ENCODE results near the gene RNF215. TPM values are rescaled to one million over a fixed set of nuclear protein-coding genes. Genes with fewer than 3 reads are reported as not detected.

The RNF215 gene
- total and polyA plus RNA-seq, 2 donors (not counting 3 experiments of a cell fraction or from before 2014, with no cell fraction given) = 16.7 to 26.9 TPM

GRCh38 chr22:30425327-30425615 lies 38.1 kb upstream of the RNF215 start:
- Histone ChIP-seq H3K4me3 (replicated peaks in 1 of 3; ENCODE audit: insufficient read depth in 1 of 3, low read depth in 1 of 3, low read length in 3 of 3) (peak overlapping the region; percentile 37 to 64 (median 56)), H3K9ac (replicated peaks; ENCODE audit: extremely low read depth, insufficient read depth, low read length) (peak overlapping the region; percentile 66), H3K27me3 (ENCODE audit: control insufficient read depth in 2 of 2, insufficient read depth in 2 of 2, low read length in 2 of 2) (no peaks in the 10 kb centered on the region), H3K27ac (ENCODE audit: insufficient read depth, low read depth, low read length) (peak overlapping the region; percentile 61), H3K36me3 (ENCODE audit: control insufficient read depth in 2 of 2, extremely low read depth in 1 of 2, insufficient read depth in 2 of 2, low read length in 2 of 2) (peaks cover 0 to 7% of the 10 kb centered on the region in 2 experiments), H4K20me1 (replicated peaks; ENCODE audit: control insufficient read depth, extremely low read depth, insufficient read depth, low read length) (no peaks in the 10 kb centered on the region), H3K4me2 (ENCODE audit: insufficient read depth, low read length) (peak overlapping the region; percentile 8), H3K9me1 (replicated peaks; ENCODE audit: control insufficient read depth, extremely low read depth, insufficient read depth, low read length) (no peaks in the 10 kb centered on the region), H2AFZ (ENCODE audit: low read depth, low read length) (peak overlapping the region; percentile 63), H3K79me2 (ENCODE audit: control insufficient read depth, insufficient read depth, low read length) (peaks cover 2% of the 10 kb centered on the region), H3K9me3 (replicated peaks; ENCODE audit: control insufficient read depth, insufficient read depth, low read length) (no peaks in the 10 kb centered on the region), H3K4me1 (ENCODE audit: control insufficient read depth, extremely low read depth, insufficient read depth, low read length) (peaks cover 51% of the 10 kb centered on the region)
- ChIA-PET CTCF (interaction anchor here (0.9 to 4.9 kb wide), 10 partner anchors 9 to 162 kb away, joined by 3 to 58 read pairs (median 22); partner anchors contain the start of genes RNF215 and SEC14L2), POLR2A (interaction anchor here (1.6 kb wide), 1 partner anchor 31 kb away, joined by 5 read pairs; no protein-coding TSS in a partner anchor)
- no TSS peak for BruUV-seq (replicated peaks)
- TF ChIP-seq MAX (IDR thresholded peaks at IDR 0.05; ENCODE audit: insufficient read depth, insufficient read length) (no peak), JUN (IDR thresholded peaks at IDR 0.05; ENCODE audit: borderline replicate concordance, insufficient read depth, insufficient read length, low read depth) (no peak), MYC (IDR thresholded peaks at IDR 0.05; ENCODE audit: low read depth, low read length) (no peak), GATA2 (IDR thresholded peaks at IDR 0.05; ENCODE audit: insufficient read depth, insufficient read length, low read depth, low read length) (no peak), FOS (IDR thresholded peaks at IDR 0.05; ENCODE audit: borderline replicate concordance, insufficient read depth, low read length) (no peak), POLR2A (IDR thresholded peaks at IDR 0.05; ENCODE audit: low read depth, low read length) (no peak), EZH2 (IDR thresholded peaks at IDR 0.05; ENCODE audit: borderline replicate concordance, low read depth, low read length, severe bottlenecking) (no peak), CTCF (IDR thresholded peaks at IDR 0.05; ENCODE audit: extremely low read depth in 1 of 2, insufficient read depth in 1 of 2, low read depth in 1 of 2, low read length in 2 of 2) (no peak), POLR2AphosphoS5 (IDR thresholded peaks at IDR 0.05; ENCODE audit: insufficient read depth, low read depth, low read length) (no peak)
- intact Hi-C loops (cut with micrococcal nuclease) (loop anchor here (10.0 kb wide), 2 partner anchors 180 to 1040 kb away; partner anchors contain the start of genes AP1B1 and TCN2), dilution Hi-C loops (cut with MboI; ENCODE audit: extremely low pct_ligation_motif_present, low sequenced_read_pairs) (no loop called here)
- DNase-seq (ENCODE audit: low read depth, low spot score) (no peak), FAIRE-seq (no peak)
